Endothelial cell of umbilical vein (primary cell): ENCODE data around the gene FAM53A. TPM values are rescaled to one million over a fixed set of nuclear protein-coding genes. Genes with fewer than 3 reads are reported as not detected.

Experiments
- BruUV-seq: library from RNA; stranded (reverse); fragments of 400-500 nt; replicated peaks from 2 replicates; lab custom pipeline; 2021; lab: Mats Ljungman, UMichigan
- CTCF ChIA-PET: fragments of 300-600, 350-600 bp; sonication (Branson Sonifier 250); formaldehyde crosslinking; loops from one replicate; lab custom pipeline; 2021; ENCODE audit warnings: antibody characterized with exemption, inconsistent platforms; lab: Charles Lee
- POLR2A ChIA-PET: fragments of 300-600, 350-600 bp; sonication (Branson Sonifier 250); formaldehyde crosslinking; loops from one replicate; lab custom pipeline; 2021; ENCODE audit warnings: antibody characterized with exemption, inconsistent platforms; lab: Charles Lee
- DNase-seq: peaks from one replicate; pipeline ENCODE4 v3.0.0-alpha.2; 2011; ENCODE audit warnings: low read depth, low spot score
- FAIRE-seq: peaks from 2 replicates; lab custom pipeline; 2011; peaks lifted over from hg19 to GRCh38; lab: Jason Lieb, UNC
- H2AFZ ChIP-seq: 2 replicates; pipeline ENCODE4 v1.6.0; 2012; ENCODE audit warnings: low read depth, low read length, control low read depth, inconsistent platforms
- H3K27ac ChIP-seq: 2 replicates; pipeline ENCODE4 v1.5.1; 2011; ENCODE audit warnings: low read depth, mild to moderate bottlenecking, control low read depth, low read length, moderate library complexity; ENCODE audit not compliant: insufficient read depth
- H3K27me3 ChIP-seq, 2 experiments: 2 replicates each; pipeline versions ENCODE4 v1.6.0 to v1.6.1; 2011; ENCODE audit warnings: low read length in 2 of 2, mixed read lengths in 1 of 2; ENCODE audit not compliant: control insufficient read depth in 2 of 2, insufficient read depth in 2 of 2
- H3K36me3 ChIP-seq, 2 experiments: 2 replicates in 1 of 2; 3 replicates in 1 of 2; pipeline ENCODE4 v1.5.1; 2011; ENCODE audit warnings: low read length in 2 of 2, mild to moderate bottlenecking in 1 of 2, moderate library complexity in 1 of 2; ENCODE audit not compliant: control insufficient read depth in 2 of 2, insufficient read depth in 2 of 2; ENCODE audit errors: extremely low read depth in 1 of 2
- H3K4me1 ChIP-seq: 3 replicates; pipeline ENCODE4 v1.5.1; 2011; ENCODE audit warnings: mild to moderate bottlenecking, low read length; ENCODE audit not compliant: control insufficient read depth, insufficient read depth; ENCODE audit errors: extremely low read depth
- H3K4me2 ChIP-seq: 2 replicates; pipeline ENCODE4 v1.6.1; 2011; ENCODE audit warnings: low read length, control low read depth, mixed read lengths; ENCODE audit not compliant: insufficient read depth
- H3K4me3 ChIP-seq, 3 experiments: fragments of 200-600 bp in 1 of 3; sonication (generic), shearing (Covaris generic) in 1 of 3; replicated peaks in 1 of 3; 2 replicates each; pipeline ENCODE4 v1.5.1; 2011 to 2016; ENCODE audit warnings: control low read depth in 3 of 3, low read length in 3 of 3, mild to moderate bottlenecking in 2 of 3, inconsistent platforms in 1 of 3, low read depth in 1 of 3, moderate library complexity in 1 of 3; ENCODE audit not compliant: insufficient read depth in 1 of 3
- H3K79me2 ChIP-seq: 2 replicates; pipeline ENCODE4 v1.6.0; 2012; ENCODE audit warnings: low read length, inconsistent platforms; ENCODE audit not compliant: control insufficient read depth, insufficient read depth
- H3K9ac ChIP-seq: replicated peaks from 2 replicates; pipeline ENCODE3; 2011; ENCODE audit warnings: low read length, control low read depth; ENCODE audit not compliant: insufficient read depth; ENCODE audit errors: extremely low read depth
- H3K9me1 ChIP-seq: replicated peaks from 3 replicates; pipeline ENCODE4 v1.6.0; 2011; ENCODE audit warnings: mild to moderate bottlenecking, low read length; ENCODE audit not compliant: control insufficient read depth, insufficient read depth; ENCODE audit errors: extremely low read depth
- H3K9me3 ChIP-seq: replicated peaks from 2 replicates; pipeline ENCODE4 v1.5.1; 2012; ENCODE audit warnings: low read length, inconsistent platforms; ENCODE audit not compliant: control insufficient read depth, insufficient read depth
- H4K20me1 ChIP-seq: replicated peaks from 2 replicates; pipeline ENCODE3; 2011; ENCODE audit warnings: mild to moderate bottlenecking, low read length; ENCODE audit not compliant: control insufficient read depth, insufficient read depth; ENCODE audit errors: extremely low read depth
- EZH2 ChIP-seq: IDR thresholded peaks from 2 replicates; pipeline ENCODE4 v1.6.1; 2012; ENCODE audit warnings: borderline replicate concordance, low read depth, mild to moderate bottlenecking, moderate library complexity, low read length, inconsistent platforms; ENCODE audit not compliant: severe bottlenecking
- FOS ChIP-seq: IDR thresholded peaks from 2 replicates; pipeline ENCODE4 v1.6.1; 2011; ENCODE audit warnings: mild to moderate bottlenecking, low read length, moderate library complexity, borderline replicate concordance; ENCODE audit not compliant: insufficient read depth
- JUN ChIP-seq: IDR thresholded peaks from 2 replicates; pipeline ENCODE4 v1.6.1; 2011; ENCODE audit warnings: borderline replicate concordance, low read depth; ENCODE audit not compliant: insufficient read length, insufficient read depth
- POLR2A ChIP-seq: IDR thresholded peaks from 2 replicates; pipeline ENCODE4 v1.6.1; 2012; ENCODE audit warnings: low read depth, mild to moderate bottlenecking, control low read depth, low read length
- POLR2AphosphoS5 ChIP-seq: IDR thresholded peaks from 2 replicates; pipeline ENCODE4 v1.6.1; 2012; ENCODE audit warnings: low read depth, mild to moderate bottlenecking, control low read depth, low read length, moderate library complexity; ENCODE audit not compliant: insufficient read depth
- dilution Hi-C: fragments of 300-500 bp; cut with MboI; formaldehyde crosslinking; loops from one replicate; pipeline ENCODE4 v1.15.0; 2019; ENCODE audit warnings: low sequenced_read_pairs; ENCODE audit not compliant: extremely low pct_ligation_motif_present
- intact Hi-C: fragments of 100-400 bp; cut with micrococcal nuclease; formaldehyde crosslinking; loops from one replicate; pipeline ENCODE4 v1.10.0; 2022
- polyA plus RNA-seq, 4 experiments: library from polyadenylated mRNA; depleted of rRNA in 3 of 4; stranded (reverse) in 3 of 4; unstranded in 1 of 4; fragments of >200 nt; gene quantifications; 2 replicates each; pipeline versions ENCODE4 v1.2.1 to v1.2.3, GENCODE V29; 2011 to 2012; ENCODE audit warnings: missing spikeins in 1 of 4
- total RNA-seq: library from RNA; stranded (reverse); gene quantifications from 2 replicates; pipeline ENCODE4 v1.2.3, GENCODE V29; 2021
- TF ChIP-seq, protein P1 (sequence below), 2 donors: IDR thresholded peaks; 1 replicate in 1 of 2; 2 replicates in 1 of 2; pipeline ENCODE4 v1.5.1; 2011; ENCODE audit warnings: low read length in 2 of 2, mild to moderate bottlenecking in 2 of 2, moderate library complexity in 2 of 2, control low read depth in 1 of 2, inconsistent platforms in 1 of 2, low read depth in 1 of 2; ENCODE audit not compliant: insufficient read depth in 1 of 2; ENCODE audit errors: extremely low read depth in 1 of 2

The FAM53A gene
- total and polyA plus RNA-seq, 2 donors (not counting 3 experiments of a cell fraction or from before 2014, with no cell fraction given) = 1.3 to 1.7 TPM

DNA sequence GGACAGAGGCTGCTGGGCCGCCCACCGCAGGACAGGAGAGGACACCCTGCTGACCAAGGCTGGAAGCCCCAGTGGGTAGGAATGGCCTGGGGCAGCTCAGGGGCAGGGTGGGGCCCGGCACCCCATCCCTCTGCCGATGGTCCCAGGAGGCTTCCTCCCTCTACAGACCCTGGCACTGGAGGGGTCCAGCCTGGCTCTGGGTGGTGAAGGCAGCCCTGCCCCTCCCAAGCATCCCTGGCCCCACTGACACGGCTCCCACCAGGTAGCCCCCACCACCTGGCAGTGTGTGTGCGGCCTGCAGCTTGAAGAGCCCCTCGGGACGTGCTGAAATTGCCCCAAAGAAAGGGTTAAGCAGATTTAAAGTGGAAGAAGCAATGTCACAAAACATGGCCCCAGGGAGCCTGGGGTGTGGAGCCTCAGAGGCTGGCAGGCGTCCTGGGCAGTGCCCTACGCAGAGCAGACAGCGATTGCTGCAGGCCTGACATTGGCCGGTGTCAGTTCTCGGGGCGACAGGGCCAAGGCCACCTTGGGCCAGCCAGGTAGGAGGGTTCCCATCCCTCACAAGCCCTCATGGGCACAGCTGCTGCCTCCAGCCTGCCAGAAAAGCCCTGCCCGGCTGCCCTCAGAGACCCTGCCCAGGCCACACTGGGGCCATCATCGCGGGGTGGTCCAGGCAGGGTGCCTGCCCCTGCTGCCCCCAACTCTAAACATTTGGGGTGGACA, 80.5 kb downstream of the FAM53A start:
- DNase-seq (no peak), FAIRE-seq (no peak)
- no peak overlapping the region for H2AFZ ChIP-seq
- intact Hi-C loops (no loop called here), dilution Hi-C loops (no loop called here)
- no peaks in the 10 kb centered on the region for H3K9me3 ChIP-seq
- no peak overlapping the region for H3K4me2 ChIP-seq
- no peak overlapping the region for H3K4me3 ChIP-seq
- H3K27me3 ChIP-seq = no peaks in the 10 kb centered on the region
- no TSS peak for BruUV-seq
- H3K79me2 ChIP-seq = no peaks in the 10 kb centered on the region
- no peaks in the 10 kb centered on the region for H3K4me1 ChIP-seq
- POLR2A ChIA-PET = no interaction called here
- H3K27ac ChIP-seq = no peak overlapping the region
- TF ChIP-seq, protein P1, sequence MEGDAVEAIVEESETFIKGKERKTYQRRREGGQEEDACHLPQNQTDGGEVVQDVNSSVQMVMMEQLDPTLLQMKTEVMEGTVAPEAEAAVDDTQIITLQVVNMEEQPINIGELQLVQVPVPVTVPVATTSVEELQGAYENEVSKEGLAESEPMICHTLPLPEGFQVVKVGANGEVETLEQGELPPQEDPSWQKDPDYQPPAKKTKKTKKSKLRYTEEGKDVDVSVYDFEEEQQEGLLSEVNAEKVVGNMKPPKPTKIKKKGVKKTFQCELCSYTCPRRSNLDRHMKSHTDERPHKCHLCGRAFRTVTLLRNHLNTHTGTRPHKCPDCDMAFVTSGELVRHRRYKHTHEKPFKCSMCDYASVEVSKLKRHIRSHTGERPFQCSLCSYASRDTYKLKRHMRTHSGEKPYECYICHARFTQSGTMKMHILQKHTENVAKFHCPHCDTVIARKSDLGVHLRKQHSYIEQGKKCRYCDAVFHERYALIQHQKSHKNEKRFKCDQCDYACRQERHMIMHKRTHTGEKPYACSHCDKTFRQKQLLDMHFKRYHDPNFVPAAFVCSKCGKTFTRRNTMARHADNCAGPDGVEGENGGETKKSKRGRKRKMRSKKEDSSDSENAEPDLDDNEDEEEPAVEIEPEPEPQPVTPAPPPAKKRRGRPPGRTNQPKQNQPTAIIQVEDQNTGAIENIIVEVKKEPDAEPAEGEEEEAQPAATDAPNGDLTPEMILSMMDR (IDR thresholded peaks at IDR 0.05; ENCODE audit: extremely low read depth in 1 of 2, insufficient read depth in 1 of 2, low read depth in 1 of 2, low read length in 2 of 2) = no peak
- TF ChIP-seq JUN (no peak), EZH2 (no peak), POLR2AphosphoS5 (no peak), POLR2A (no peak), FOS (no peak)
- no peaks in the 10 kb centered on the region for H4K20me1 ChIP-seq
- CTCF ChIA-PET = no interaction called here
- H3K36me3 ChIP-seq = no peaks in the 10 kb centered on the region
- no peaks in the 10 kb centered on the region for H3K9me1 ChIP-seq
- H3K9ac ChIP-seq = no peak overlapping the region
